H1 (cell line): ENCODE measurements around the gene FAM209A. TPM values are rescaled to one million over a fixed set of nuclear protein-coding genes. Genes with fewer than 3 reads are reported as not detected.

Source experiments
- CTCF ChIP-seq, 3 experiments: IDR thresholded peaks; 1 replicate in 2 of 3; 2 replicates in 1 of 3; pipeline versions ENCODE4 v1.5.1 to v1.6.1; 2011; ENCODE audit warnings: low read length in 3 of 3, mild to moderate bottlenecking in 3 of 3, inconsistent platforms in 2 of 3, low read depth in 1 of 3, moderate library complexity in 1 of 3; ENCODE audit not compliant: insufficient read depth in 1 of 3; ENCODE audit errors: control extremely low read depth in 1 of 3
- SAP30 ChIP-seq: fragments of 300-600 bp; sonication (generic); IDR thresholded peaks from 2 replicates; pipeline ENCODE4 v1.7.1; 2012; ENCODE audit warnings: low read length, moderate library complexity, mild to moderate bottlenecking, inconsistent platforms; ENCODE audit not compliant: insufficient read depth, insufficient replicate concordance
- SIRT6 ChIP-seq: IDR thresholded peaks from one replicate; pipeline ENCODE4 v1.7.1; 2012; ENCODE audit warnings: low read length, inconsistent platforms
- SIX5 ChIP-seq: IDR thresholded peaks from 2 replicates; pipeline ENCODE4 v1.6.1; 2011; ENCODE audit warnings: mild to moderate bottlenecking, low read depth, low read length
- polyA plus RNA-seq, 7 experiments: library from polyadenylated mRNA; depleted of rRNA in 3 of 7; stranded (reverse) in 5 of 7; unstranded in 2 of 7; fragments of >200 nt in 5 of 7; fragments of 200-250 nt in 2 of 7; gene quantifications; 1 replicate in 5 of 7; 2 replicates in 1 of 7; 4 replicates in 1 of 7; pipeline versions ENCODE4 v1.2.1 to v1.2.3, GENCODE V29; 2011 to 2013; ENCODE audit warnings: missing spikeins in 2 of 7, mixed read lengths in 2 of 7
- total RNA-seq: library from RNA; stranded (reverse); fragmentation: NEBNext Ultra II Directional; extraction: Animal tissue kit (Norgen Biotek cat#: 25700); gene quantifications from 2 replicates; pipeline ENCODE4 v1.2.1, GENCODE V29; 2021

FAM209A gene
- total and polyA plus RNA-seq, 2 of the 8 experiments (the other 6 are each of a cell fraction or from before 2014, with no cell fraction given): 0.15 TPM; not detected in 1

GRCh38 chr20:56551571-56551970, 27.0 kb downstream of the FAM209A start (continued):
- TF ChIP-seq CTCF (IDR thresholded peaks at IDR 0.05; ENCODE audit: control extremely low read depth in 1 of 3, insufficient read depth in 1 of 3, low read depth in 1 of 3, low read length in 3 of 3) (no peak), SIRT6 (no peak), SAP30 (no peak), SIX5 (no peak)
